GM18867 (cell line): ENCODE data around the gene SLC9A9.
"Not testable (repeated sequence)": the region's sequence is repeated elsewhere in the genome, so short reads cannot be mapped to it uniquely, and the experiment has no call there.

Experiments
- ATAC-seq: cut with Tn5 transposase; IDR thresholded peaks from one replicate; pipeline ENCODE4 v1.9.1; 2021; ENCODE audit warnings: mild to moderate bottlenecking, moderate library complexity; ENCODE audit not compliant: unreplicated experiment

The SLC9A9 gene

DNA sequence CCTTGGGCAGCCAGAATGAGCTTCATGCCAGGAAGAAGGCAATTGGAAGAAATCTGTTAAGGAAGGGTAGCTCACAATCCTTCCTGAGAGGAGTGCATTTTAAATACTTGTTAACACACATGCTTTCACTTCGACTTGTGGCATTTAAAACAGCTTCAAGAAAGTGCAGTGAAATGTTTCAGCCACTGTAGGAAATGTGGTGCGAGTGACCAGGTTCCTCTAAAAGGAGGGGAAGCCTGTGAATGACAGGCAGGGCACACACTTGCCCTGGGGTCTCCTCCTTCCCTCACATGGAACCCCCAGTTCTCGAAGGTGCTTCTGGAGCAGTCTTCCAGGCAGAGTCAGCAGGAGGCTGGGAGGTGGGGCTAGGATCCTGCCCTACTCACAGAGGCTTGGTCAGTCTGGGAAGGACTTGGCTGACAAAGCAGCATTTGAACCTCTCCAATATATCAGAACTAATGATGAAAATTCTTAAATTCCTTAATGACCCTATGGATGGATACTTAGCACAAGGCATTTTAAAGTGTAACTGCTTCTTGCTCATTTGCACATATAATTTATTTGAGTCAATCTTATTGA, 370.1 kb downstream of the SLC9A9 start:
- no peak for ATAC-seq

DNA sequence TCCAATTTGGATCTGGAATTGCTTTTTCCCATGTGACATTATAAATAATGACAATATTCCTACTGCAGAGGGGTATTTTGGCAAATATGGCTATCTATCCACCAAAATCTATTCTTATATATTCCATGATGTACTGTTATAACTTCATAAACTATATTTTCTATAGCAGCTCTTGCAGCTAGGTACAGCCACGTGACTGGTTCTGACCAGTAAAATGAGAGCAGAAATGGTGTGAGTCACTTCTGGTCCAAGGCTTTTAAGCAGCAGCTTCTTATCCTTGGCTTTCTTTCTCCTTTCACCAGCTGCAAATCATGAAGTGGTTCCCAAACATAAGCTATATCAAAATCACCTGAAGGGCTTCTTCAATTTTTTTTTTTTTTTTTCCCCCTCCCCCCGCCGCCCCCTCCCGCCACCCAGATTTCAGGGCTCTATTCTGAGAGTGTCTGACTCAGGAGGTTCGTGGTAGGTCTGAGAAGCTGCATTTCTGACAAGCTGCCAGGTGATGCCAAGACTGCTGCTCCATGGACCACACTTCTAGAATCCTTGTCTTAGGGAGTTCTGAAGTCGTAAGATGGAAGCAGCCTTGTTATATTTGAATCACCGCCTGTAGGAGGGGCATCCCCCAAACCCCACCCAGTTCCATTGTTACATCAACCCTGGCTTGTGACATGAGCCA, 371.2 kb downstream of the SLC9A9 start:
- ATAC-seq: no peak

DNA sequence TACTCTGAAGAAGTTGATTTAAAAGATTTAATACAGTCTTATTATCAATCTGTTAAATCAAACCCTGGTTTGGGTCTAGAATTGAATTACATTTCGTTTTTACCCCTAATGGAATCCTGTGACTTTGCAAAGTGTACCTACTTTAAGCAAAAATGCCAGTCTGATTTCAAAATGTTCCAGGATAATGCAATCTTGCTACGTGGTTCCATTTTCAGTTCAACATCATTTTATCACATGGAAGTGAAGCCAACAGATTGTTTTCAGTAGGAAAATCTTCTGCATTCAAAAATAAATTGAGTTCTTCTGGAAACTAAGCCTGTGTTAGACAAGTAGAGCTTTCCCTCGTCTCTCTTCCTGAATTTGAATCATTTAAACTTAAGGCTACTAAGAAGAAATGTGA, 372.3 kb downstream of the SLC9A9 start:
- ATAC-seq: no peak

DNA sequence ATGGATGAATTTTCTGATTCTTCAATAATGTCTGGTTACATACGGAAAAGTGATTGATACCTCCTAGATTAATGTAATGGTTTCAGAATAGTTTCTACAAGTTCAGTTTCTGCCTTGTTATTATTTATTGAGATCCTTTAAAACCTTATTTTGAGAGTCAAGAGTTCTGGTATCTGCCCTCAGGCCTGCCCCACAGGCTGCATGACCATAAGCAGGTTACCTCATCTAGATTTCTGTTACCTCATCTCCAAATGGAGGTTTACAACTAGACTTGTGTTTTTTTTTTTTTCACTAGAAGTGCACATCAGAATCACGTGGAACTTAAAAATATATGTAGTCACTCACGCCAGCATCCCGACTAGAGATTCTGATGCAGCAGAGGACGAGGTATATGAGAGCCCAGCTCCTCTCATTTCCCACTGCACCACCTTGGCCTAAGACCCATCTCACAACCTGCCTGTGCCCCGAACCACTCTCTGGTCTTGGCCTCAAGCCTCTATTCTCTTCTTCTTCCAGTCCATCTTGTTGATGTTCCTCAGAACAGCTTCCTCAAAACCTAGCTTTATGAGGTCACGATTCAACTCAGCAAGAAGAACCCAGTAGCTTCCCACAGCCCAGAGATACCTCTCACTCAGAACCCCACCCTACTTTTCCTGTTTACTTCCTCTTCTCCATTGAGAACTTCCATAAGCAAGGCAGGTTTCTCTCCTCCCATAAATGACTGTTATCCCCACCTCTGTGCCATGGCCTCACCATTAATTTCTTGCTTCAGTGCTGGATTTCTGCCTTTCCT, 375.3 kb downstream of the SLC9A9 start:
- no peak for ATAC-seq

DNA sequence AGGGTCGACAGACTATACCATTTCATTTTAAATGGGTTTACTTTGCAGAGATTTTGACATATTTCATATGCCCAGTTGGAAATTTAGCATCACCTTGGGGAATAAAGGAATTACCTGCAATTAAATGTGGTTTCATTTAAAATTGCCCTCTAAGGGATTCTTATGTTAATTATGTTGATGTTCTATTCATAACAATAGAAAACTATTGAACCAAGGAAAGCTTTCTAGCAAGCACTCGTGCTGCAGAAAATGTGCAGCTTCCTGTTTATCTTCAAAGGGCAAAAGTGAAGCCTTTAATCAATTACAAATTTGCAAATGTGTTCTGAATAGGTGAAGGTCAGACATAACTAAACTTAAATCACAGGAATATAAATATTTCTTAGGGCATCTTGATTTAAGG, 376.6 kb downstream of the SLC9A9 start:
- ATAC-seq: no peak

DNA sequence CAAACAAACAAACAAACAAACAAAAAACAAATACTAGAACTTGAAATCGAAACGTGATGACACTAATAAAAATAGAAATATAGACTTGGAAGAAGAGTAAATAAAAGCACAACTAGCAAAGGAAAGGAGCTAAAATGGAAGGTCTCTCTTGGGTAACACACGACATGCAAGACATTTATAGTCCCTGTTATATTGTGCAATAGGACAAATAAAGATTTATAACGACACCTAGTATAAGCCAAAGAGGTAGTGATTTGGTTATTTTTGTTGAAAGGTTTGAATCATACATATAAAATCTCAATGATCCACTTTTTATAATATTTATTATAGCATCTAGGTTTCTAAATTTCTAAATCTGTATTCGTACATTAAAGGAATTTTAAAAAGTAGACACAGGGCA, 379.1 kb downstream of the SLC9A9 start:
- ATAC-seq: no peak

DNA sequence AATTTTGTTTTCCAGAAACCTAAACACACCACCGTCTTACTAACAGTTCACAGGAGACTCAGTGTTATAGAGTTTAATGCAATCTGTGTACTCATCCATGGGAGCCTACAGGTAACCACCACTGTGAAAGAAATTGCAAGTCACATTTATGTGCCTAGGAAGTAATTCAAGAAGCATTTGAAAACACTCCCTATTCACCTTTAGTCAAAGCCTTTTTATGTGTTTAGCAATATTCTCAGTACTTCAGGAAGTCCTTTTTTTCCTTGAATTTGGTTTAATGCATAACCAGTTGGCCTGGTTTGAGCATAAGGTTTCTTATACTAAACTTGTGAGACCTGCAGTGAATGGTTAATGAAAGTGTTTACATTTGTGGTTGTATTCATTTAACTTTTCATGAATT, 382.6 kb downstream of the SLC9A9 start:
- ATAC-seq: no peak

- no peak for ATAC-seq
Observed at GRCh38 chr3:143464850-143465249, 383.4 kb downstream of the SLC9A9 start.

DNA sequence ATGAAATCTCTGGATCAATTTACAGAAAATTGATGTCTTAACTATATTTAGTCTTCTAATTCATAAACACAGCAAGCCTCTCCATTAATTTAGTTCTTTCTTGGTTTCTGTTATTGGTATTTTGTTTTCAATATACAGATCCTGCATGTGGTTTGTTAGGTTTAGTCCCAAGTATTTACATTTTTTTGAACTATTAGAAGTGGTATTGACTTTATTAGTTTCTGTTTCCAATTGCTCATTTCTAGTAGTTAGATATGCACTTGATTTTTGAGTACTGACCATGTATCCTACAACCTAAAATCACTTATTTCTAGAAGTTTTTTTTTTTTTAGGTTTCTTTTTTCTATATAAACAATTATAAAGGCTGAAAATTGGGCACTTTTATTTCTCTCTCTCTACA, 392.8 kb downstream of the SLC9A9 start:
- ATAC-seq: no peak

DNA sequence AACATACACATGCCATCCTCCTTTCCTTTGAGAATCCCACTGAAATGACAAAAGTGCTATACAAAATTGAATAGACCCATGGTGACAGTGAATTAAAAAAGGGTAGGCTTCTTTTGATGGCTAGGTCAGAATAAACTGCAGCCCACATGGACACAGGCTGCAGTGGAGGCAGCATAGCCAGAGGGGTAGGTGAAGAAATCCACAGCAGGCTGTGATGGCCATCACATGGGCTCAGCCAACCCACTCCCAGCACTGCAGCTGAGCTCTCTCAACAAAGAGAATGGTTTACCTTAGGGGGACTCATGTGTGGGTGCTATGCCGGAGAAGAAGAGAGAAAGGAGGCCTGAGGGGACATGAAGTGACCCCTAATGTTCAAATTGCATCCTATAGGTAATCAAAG, 397.6 kb downstream of the SLC9A9 start:
- no peak for ATAC-seq

GRCh38 chr3:143447491-143447890, 400.8 kb downstream of the SLC9A9 start:
- ATAC-seq: no peak

DNA sequence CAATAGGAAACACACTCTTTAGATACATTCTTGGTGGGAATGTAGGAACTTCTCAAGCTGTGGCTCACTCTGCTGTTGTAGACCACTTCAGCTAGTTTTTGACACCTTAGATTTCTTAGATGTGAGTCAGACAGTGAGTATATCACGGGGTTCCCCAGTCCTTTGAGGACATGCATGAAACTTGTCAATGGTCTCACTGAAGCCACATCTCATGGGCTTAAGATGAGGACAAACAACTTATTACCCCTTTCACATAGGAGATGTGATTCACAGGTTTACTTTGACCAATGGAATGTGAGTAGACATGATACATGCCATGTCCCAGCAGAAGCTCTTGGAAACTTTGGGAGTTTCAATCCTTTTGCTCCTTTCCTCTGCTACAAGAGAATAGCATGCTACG, 403.1 kb downstream of the SLC9A9 start:
- peak; percentile 81 for ATAC-seq

- no peak for ATAC-seq
Observed at GRCh38 chr3:143443851-143444331, 404.4 kb downstream of the SLC9A9 start.

- no peak for ATAC-seq
Observed at GRCh38 chr3:143442814-143443447, 405.3 kb downstream of the SLC9A9 start.

DNA sequence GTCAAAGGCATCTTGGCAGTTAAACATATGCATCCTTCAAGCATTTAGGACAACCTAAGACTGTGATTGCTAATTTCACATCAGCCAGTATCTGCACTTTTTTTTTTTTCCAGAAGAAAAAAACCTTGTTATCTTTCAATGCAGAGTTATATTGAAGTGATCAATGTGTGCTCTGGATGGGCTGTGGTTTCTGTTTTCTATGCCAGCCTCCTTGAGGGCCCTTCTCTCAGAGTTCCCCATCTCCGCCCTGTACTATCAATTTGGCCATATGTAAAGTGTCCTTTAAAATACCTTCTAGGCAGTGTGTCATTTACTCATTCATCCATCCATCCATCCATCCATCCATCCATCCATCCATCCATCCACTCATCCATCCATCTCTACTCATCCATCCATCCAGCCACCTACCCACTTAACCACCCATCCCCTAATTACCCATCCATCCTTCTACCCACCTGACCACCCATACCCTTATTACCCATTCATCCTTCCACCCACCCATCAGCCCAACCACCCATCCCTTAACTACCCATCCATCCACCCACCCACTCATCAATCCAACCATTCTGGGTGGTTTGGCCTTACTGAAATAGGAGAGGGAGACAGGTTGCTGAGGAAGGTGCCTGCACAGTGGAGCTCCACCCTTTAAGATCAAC, 406.6 kb downstream of the SLC9A9 start:
- no peak for ATAC-seq

GRCh38 chr3:143439817-143440216, 408.5 kb downstream of the SLC9A9 start:
- ATAC-seq: no peak

GRCh38 chr3:143437405-143437804, 410.9 kb downstream of the SLC9A9 start:
- ATAC-seq: no peak

- ATAC-seq: no peak
Observed at GRCh38 chr3:143436231-143436930, 411.9 kb downstream of the SLC9A9 start.

GRCh38 chr3:143433787-143434378, 414.4 kb downstream of the SLC9A9 start:
- ATAC-seq: no peak

- not testable (repeated sequence) for ATAC-seq
Observed at GRCh38 chr3:143431298-143431697, 417.0 kb downstream of the SLC9A9 start.
